Germinal center (tissue), 1 donor: Measurements from ENCODE around the gene PMP22.
A peak's percentile ranks its signal among the peaks of the same experiment; 100 is the strongest.

ENCODE experiments used
- DNase-seq: peaks from one replicate; pipeline ENCODE4 v3.0.0; 2012; ENCODE audit warnings: mixed read lengths, low spot score

Gene PMP22

DNA sequence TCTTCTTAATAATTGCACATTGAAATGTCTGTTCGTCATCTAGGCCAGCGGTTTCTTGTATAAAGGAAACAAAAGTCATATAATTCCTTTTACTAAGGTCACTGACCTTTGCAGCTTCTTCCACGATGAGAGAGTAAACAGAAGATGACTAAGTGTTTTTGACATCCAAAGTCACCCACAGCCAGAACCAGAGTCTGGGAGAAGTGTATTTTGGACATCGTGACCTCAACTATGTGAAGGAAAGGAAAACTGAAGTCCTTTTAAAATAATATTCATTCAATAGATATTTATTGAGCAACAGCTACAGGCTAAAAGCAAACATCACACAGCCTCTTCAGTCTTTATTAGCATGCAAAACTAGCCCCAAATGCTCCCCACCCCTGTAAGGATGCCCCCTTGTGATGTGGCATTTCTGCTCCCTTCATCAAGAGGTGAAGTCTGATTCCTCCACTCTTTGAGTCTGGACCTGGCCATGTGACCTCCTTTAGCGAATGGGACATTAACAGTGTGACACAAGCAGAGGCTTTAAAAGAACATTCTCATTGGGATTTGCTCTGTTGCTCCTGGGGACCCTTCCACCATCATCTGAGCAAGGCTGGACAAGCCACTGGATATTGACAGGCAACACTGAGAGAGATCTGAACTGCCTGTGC, 8.1 kb upstream of the PMP22 start:
- no peak for DNase-seq

DNA sequence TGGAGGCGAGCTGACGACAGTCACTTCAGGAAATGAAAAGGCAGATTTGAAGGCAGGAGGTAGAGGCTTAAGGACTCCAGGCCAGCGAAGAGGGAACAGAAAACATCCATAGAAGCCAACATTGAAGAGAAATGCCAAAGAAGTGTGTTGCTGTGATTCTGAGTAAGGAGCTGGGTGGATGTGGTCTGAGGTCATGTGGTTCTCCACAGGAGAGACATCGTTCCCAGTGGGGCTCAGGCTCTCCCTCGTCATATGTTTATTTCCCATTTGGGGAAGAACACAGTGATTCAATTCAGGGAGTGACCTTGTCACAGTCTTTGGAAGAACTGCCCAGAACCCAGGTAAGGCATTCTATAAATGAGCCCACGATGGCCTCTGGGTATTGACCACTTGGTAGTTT, 6.6 kb upstream of the PMP22 start:
- DNase-seq = no peak

DNA sequence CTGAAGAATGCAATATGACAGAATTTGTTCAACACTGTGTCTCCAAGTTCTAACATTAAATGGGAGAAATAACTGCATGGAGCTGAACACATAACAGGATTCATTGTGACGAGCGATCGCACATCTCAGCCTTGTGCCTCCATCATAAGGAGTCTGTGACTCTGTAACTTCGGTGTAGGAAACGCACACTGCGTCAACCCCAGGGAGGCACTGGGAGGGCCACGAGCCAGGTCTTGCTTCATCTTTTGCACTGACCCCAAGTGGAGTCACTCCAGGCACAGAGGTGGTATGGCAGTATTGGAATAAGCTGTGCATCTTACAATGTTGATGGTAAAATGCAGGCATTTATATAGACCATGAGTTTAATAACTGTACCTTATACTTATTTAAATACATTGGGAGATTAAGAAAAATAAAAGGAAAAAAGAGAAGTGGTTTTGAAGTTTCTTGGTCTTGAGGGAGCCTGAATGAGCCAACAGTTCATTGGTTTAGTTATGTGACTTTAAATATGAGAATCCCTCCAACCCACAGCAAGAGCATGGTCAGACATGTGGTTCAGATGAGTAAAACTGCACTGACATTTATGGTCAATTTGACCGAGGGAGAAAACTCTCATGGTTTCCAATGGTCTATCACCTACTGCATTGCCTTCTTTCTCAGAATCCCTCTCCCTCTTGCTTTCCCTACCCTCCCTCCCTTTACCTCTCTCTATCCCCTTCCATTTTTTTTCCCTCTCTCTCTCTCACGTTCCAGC, 5.7 kb upstream of the PMP22 start:
- DNase-seq = no peak

GRCh38 chr17:15269780-15270089, 4.6 kb upstream of the PMP22 start:
- DNase-seq = no peak

- DNase-seq = no peak
Observed at GRCh38 chr17:15269087-15269779, 4.1 kb upstream of the PMP22 start.

- no peak for DNase-seq
Observed at GRCh38 chr17:15268461-15268860, 3.3 kb upstream of the PMP22 start.

DNA sequence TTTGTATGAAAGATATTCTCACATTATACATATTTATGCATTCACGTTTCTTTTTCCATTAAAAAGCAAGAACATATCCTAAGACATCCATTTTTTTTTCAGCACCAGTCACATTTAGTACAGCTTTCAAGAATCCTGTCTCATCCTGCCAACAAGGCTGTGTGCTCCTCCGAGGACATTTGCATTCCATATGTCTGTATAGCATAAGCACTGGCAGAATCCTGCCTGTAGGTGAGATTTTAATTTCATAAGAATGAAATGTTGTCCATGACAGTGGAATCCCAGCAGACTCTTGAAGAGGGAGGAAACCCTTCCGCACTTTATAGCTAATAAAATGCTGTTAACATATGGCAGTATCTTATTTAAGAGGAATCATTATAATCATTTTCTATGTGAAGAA, 2.9 kb upstream of the PMP22 start:
- DNase-seq = no peak

GRCh38 chr17:15266325-15267125, 1.4 kb upstream of the PMP22 start:
- no peak for DNase-seq

DNA sequence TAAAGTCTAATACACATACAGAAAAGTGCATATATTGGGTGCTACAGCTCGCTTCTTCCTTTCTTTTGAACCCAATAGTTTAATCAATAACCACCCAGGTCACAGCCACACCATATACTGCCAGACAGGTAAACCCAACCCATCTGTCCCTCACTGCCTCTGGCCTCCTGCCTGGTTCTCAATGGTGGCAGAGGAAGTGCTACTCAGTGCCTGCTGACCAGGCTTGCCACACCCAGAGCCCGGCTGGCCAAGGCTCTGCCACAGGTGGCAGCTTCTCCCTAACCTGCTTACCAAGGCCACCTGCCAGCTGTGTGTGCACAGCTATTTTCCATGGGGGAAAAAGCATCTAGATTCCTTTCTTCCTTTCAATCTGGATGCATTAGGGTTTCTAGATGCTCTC, 584 bp downstream of the PMP22 start:
- no peak for DNase-seq

- no peak for DNase-seq
Observed at GRCh38 chr17:15263680-15264079, 1.4 kb downstream of the PMP22 start.

DNA sequence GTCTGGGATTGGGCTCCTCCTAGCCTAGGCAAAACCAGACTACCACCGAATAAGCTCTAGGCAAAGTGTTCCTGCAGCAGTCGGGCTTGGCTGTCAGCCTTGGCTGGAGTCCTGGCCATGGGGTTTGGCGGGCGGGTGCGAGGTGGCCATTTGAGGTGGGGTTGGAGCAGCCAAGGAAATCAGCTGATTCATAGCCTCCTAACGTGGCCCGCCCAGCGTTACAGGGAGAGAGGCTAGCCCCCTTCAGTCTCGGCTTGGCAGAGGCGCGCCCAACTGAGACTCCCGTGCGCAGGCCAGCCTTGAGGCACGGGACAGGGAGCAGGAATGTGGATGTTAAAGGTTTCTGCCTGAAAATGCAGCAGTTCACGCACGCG, 1.9 kb downstream of the PMP22 start:
- DNase-seq = no peak

DNA sequence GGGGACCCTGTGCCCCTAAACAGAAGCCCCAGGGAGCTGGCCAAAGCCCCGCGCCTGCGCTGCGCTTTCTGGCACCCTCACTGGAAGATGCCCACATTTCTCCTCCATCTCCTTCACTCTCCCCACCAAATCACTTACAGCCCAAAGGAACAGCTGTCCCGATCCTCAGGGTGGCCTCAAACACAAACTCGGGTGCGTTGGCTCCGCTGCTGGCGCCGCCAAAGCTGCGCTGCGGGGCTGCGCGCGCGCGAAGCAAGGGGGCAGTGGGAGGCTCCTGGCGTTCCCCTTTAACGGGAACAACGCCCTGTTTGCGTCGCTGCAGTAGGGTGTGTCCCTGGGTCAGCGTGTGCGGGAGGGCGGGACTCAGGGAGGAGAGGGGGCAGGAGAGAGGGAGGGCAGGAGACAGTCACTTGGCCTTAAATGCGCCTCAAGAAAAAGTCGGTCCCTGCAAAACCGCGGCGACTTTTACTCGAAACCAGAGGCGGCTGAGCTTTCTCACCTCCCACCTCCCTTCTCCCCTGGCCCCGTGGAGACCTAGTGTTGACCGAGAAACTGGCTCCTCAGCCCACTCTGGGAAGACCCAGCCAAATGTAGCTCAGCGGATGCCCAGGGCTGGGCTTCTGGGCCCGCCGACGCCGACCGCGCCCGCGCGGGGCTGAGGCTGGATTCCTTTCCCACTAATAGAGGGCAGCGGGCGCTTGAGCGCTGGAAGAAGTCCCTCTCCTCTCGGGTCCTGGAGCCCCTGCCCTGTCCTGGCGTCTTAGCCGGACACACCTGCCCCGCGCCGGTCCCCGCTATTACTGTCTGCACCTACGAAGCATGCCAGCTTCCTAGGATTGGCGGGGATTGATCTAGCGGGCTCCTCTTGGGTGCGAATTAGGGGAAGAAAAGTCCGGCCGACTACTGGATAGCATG, 2.6 kb downstream of the PMP22 start:
- DNase-seq = no peak

GRCh38 chr17:15261802-15262290, 3.3 kb downstream of the PMP22 start:
- DNase-seq = no peak

DNA sequence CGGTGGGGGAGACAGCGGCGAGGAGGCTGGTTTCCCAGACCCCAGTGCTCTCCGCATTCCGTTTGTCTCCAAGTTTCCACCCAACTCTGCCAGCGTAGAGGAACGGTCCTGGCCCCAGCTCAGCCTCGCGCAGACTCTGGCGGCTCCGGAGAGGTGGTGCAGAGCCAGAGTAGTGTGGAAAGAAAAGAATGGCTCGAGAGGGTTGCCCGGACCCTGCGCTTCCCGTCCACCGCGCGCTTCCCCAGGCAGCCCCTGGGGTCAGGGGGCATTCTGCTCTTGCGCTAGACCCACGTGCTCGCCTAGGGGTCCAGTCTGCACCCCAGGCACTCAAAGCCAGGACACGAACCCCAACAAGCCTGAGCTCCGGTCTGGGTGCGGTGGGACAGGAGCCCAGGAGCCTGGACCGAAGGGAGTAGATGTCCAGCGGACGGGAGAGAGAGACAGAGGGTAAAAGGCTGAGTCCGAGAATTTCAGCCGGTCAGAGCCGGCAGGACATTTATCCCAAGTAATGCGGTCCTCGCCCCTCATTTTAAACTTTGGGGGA, 3.8 kb downstream of the PMP22 start:
- no peak for DNase-seq

- DNase-seq = peak; percentile 53
Observed at GRCh38 chr17:15260376-15261257, 4.5 kb downstream of the PMP22 start.

DNA sequence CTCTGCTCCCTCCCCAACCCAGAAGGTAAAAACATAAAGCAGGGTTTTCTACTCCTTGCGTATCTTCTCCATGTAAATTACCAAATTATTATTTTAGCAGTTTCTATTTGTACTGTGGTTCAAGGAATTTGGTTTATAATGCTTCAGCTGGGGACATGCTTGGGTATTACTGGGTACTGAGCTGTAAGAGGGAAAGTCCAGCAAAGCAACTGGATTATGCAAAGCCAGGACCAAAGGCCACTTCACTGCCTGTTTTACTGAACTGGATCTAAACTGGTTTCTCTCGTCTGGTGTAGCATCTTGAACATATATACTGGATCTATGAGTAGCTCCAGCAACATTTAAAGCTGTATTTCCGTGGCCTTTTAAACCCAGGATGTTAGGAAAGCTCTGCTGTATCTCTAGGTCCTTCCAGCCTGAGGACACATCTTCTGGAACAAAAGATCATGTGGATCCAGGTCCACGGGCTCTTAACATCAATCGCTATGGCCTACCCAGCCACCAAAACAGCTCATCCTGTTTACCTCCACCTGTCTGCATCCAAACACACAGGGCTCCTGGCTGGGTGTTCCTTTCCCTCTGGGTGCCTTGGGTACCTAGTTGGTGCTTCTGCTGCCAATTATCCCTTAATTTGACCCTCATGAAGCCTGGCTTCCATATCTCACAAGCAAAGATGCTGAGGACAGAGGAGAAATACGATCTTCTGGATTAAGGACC, 7.2 kb downstream of the PMP22 start:
- no peak for DNase-seq

DNA sequence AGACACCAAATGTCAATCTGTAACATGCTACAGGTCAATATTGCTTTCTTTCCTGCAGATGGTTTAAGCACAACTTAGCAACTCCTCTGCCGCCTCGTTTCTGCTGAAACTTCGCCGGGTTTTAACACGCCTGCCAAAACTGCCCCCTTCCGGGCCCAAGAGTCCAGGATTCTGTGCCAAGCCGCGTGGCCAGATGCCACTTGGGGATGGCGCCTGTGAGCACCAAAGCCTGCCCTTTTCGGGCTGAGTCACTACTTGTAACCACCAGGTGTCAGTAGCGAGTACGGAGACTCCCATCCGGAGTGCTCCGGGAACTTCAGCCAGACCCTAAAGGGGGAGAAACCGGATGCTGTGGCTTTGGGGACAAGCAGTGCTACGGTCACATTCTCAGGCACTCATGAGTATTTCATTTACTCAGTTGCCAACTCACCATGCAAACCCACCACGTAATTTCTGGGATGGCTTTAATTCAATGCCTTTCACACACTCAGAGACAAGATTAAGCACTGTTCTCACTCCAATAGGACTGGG, 7.8 kb downstream of the PMP22 start:
- peak; percentile 66 for DNase-seq

DNA sequence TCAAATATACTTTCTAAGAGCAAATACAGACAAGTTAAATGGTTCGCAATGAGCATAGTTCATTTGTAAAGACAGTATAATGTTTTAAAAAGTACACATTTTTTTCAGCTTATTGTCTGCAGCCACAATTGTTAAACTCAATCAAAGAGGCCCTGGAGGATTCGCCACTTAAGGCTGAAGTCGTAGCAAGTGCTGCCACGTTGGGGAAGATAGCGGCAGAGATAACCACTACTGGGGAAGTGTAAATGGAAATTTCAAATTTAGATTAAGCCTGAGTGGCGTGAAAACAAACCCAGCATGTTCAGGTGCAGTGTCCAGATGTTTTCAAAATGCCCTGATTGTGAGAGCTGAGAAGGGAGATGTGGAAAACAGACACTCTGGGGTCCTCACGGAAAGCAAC, 8.4 kb downstream of the PMP22 start:
- DNase-seq = no peak
